ENCODE results near the gene TBC1D25. TPM values are rescaled to one million over a fixed set of nuclear protein-coding genes. Genes with fewer than 3 reads are reported as not detected.
A peak's percentile ranks its signal among the peaks of the same experiment; 100 is the strongest.

Gene TBC1D25
- total and polyA plus RNA-seq, 2 experiments from 2014 or later: 1.9 to 4.5 TPM

GRCh38 chrX:48576108-48576507 is 36.6 kb downstream of the TBC1D25 start:
- DNase-seq (ENCODE audit: low spot score) (no peak), ATAC-seq (no peak)
- peaks cover 9% of the 10 kb centered on the region; the same call in 1 of the 2 replicates for H3F3A ChIP-seq (replicated peaks; ENCODE audit: low read depth)
- H3K27me3 ChIP-seq (ENCODE audit: insufficient read depth): no peaks in the 10 kb centered on the region
- Mint-ChIP-seq H3K27me3 (ENCODE audit: insufficient read depth, low read depth, poor library complexity) (peaks cover 7% of the 10 kb centered on the region), H3K4me1 (peaks cover 9% of the 10 kb centered on the region; the same call in 2 of the 3 replicates), H3K9me3 (no peaks in the 10 kb centered on the region), H3K27ac (no peak overlapping the region; the same call in 1 of the 2 replicates), H3K36me3 (ENCODE audit: low read depth) (peaks cover 59% of the 10 kb centered on the region), H3K4me3 (peak overlapping the region; percentile 94)
- H3K27ac ChIP-seq (ENCODE audit: low read depth): 0 out of 2 replicates have a peak overlapping the region, but pooled peaks have one; percentile 14
- no peak overlapping the region for H2AFZ ChIP-seq
- TF ChIP-seq, protein P1, sequence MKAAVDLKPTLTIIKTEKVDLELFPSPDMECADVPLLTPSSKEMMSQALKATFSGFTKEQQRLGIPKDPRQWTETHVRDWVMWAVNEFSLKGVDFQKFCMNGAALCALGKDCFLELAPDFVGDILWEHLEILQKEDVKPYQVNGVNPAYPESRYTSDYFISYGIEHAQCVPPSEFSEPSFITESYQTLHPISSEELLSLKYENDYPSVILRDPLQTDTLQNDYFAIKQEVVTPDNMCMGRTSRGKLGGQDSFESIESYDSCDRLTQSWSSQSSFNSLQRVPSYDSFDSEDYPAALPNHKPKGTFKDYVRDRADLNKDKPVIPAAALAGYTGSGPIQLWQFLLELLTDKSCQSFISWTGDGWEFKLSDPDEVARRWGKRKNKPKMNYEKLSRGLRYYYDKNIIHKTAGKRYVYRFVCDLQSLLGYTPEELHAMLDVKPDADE (IDR thresholded peaks at IDR 0.05): no peak
- TF ChIP-seq POLR2AphosphoS5 (IDR thresholded peaks at IDR 0.05; ENCODE audit: low read depth) (no peak), ZNF114 (CRISPR knock-in tag; IDR thresholded peaks at IDR 0.05) (no peak), ZNF462 (CRISPR knock-in tag; IDR thresholded peaks at IDR 0.05) (no peak), ZNF331 (CRISPR knock-in tag; IDR thresholded peaks at IDR 0.05; ENCODE audit: low read depth) (no peak), NANOG (IDR thresholded peaks at IDR 0.05; ENCODE audit: borderline replicate concordance) (no peak), EZH2 (IDR thresholded peaks at IDR 0.05; ENCODE audit: low read depth, unreplicated experiment) (no peak)
- no peaks in the 10 kb centered on the region; the same call in 1 of the 2 replicates for H4K20me1 ChIP-seq (replicated peaks; ENCODE audit: insufficient read depth)
- H3K4me2 ChIP-seq: no peak overlapping the region
- peaks cover 13% of the 10 kb centered on the region for H3K79me2 ChIP-seq (replicated peaks; ENCODE audit: insufficient read depth)
- no peak overlapping the region for H3K4me3 ChIP-seq
- no peaks in the 10 kb centered on the region for H3K4me1 ChIP-seq (ENCODE audit: insufficient read depth)
- H3K36me3 ChIP-seq (ENCODE audit: insufficient read depth): peaks cover 32% of the 10 kb centered on the region
- no peaks in the 10 kb centered on the region for H3K9me2 ChIP-seq (ENCODE audit: insufficient read depth)

All from GM23338 (cell line).